Thyroid gland (tissue), 4 donors: ENCODE data around the gene PCDHGA1.

Experiments used
- CTCF ChIP-seq, 6 experiments: fragments of 200-600 bp in 3 of 6; fragments of 450-650 bp in 3 of 6; sonication (generic) in 3 of 6; IDR thresholded peaks; one replicate each; pipeline ENCODE4 v1.5.1; 2016 to 2019; ENCODE audit warnings: antibody characterized with exemption in 6 of 6, mild to moderate bottlenecking in 2 of 6, inconsistent platforms in 1 of 6, moderate library complexity in 1 of 6
- POLR2A ChIP-seq, 2 donors: fragments of 450-650 bp; IDR thresholded peaks; one replicate each; pipeline ENCODE4 v1.6.1; 2017; ENCODE audit warnings: antibody characterized with exemption in 2 of 2, mild to moderate bottlenecking in 2 of 2, moderate library complexity in 1 of 2

- TF ChIP-seq CTCF (IDR thresholded peaks at IDR 0.05) (no peak), POLR2A (IDR thresholded peaks at IDR 0.05) (no peak)
These were observed 26.6 kb downstream of the PCDHGA1 start for GRCh38 chr5:141356950-141357349.
